NCI-H510A (cell line): ENCODE measurements around the gene PPM1J.
"Not testable (repeated sequence)": the region's sequence is repeated elsewhere in the genome, so short reads cannot be mapped to it uniquely, and the experiment has no call there.

Source experiments
- DNase-seq: peaks from one replicate; lab custom pipeline; 2025; lab: John Stamatoyannopoulos, UW

PPM1J gene

GRCh38 chr1:112715264-112716053 is at the start of gene PPM1J:
PPM1J (minus strand) TSS chr1:112715332; CDS start chr1:112715301, 31 bp downstream.
- peak; percentile 77 for DNase-seq

GRCh38 chr1:112762541-112763500 is 47.7 kb upstream of the PPM1J start:
- DNase-seq = no peak

- no peak for DNase-seq
Measured at GRCh38 chr1:112761714-112762480, 46.8 kb upstream of the PPM1J start.

- DNase-seq = no peak
Measured at GRCh38 chr1:112759228-112759627, 44.1 kb upstream of the PPM1J start.

GRCh38 chr1:112754116-112754628 is 39.0 kb upstream of the PPM1J start:
- DNase-seq = no peak

- DNase-seq = no peak
Measured at GRCh38 chr1:112748396-112748795, 33.3 kb upstream of the PPM1J start.

GRCh38 chr1:112744009-112744578 is 29.0 kb upstream of the PPM1J start:
- no peak for DNase-seq

- no peak for DNase-seq
Measured at GRCh38 chr1:112743174-112744008, 28.3 kb upstream of the PPM1J start.

GRCh38 chr1:112737573-112737972 is 22.4 kb upstream of the PPM1J start:
- DNase-seq = no peak

- DNase-seq = no peak
Measured at GRCh38 chr1:112735752-112736151, 20.6 kb upstream of the PPM1J start.

GRCh38 chr1:112731451-112731850 is 16.3 kb upstream of the PPM1J start:
- no peak for DNase-seq

- DNase-seq = no peak
Measured at GRCh38 chr1:112729909-112730308, 14.8 kb upstream of the PPM1J start.

- DNase-seq = not testable (repeated sequence)
Measured at GRCh38 chr1:112729011-112729410, 13.9 kb upstream of the PPM1J start.

- DNase-seq = not testable (repeated sequence)
Measured at GRCh38 chr1:112728306-112728971, 13.3 kb upstream of the PPM1J start.

- DNase-seq = no peak
Measured at GRCh38 chr1:112727716-112728115, 12.6 kb upstream of the PPM1J start.

- not testable (repeated sequence) for DNase-seq
Measured at GRCh38 chr1:112724240-112724639, 9.1 kb upstream of the PPM1J start.

GRCh38 chr1:112723511-112723839 is 8.3 kb upstream of the PPM1J start:
- no peak for DNase-seq

- peak; percentile 20 for DNase-seq
Measured at GRCh38 chr1:112722601-112723510, 7.7 kb upstream of the PPM1J start.

GRCh38 chr1:112721966-112722524 is 6.9 kb upstream of the PPM1J start:
- no peak for DNase-seq
